GM04503 (cell line): ENCODE results near the gene CNTN2.

Source experiments
- DNase-seq: peaks from one replicate; pipeline ENCODE4 v3.0.0-alpha.2; 2012; ENCODE audit warnings: low read depth

Gene CNTN2

DNA sequence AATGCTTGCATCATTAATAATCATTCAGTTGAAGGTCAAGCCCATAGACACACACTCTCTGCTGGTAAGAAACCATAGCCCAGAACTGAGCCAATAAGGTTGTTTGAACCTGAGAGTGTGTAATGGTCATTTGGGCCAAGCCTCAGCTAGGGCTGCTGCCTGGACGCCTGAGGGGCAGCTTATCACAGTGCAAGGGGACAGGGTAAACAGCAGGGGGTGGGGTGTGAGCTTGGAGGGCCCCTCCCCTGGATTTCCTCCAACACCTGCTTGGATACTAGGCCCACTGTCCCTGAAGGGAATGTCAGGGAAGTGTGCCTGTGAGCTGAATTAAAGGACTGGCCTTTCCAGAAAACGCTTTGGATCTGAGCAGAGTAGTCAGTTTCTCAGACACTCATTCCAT, 24.6 kb upstream of the CNTN2 start:
- no peak for DNase-seq

- DNase-seq: no peak
These were observed 22.5 kb upstream of the CNTN2 start for GRCh38 chr1:205020466-205020865.

DNA sequence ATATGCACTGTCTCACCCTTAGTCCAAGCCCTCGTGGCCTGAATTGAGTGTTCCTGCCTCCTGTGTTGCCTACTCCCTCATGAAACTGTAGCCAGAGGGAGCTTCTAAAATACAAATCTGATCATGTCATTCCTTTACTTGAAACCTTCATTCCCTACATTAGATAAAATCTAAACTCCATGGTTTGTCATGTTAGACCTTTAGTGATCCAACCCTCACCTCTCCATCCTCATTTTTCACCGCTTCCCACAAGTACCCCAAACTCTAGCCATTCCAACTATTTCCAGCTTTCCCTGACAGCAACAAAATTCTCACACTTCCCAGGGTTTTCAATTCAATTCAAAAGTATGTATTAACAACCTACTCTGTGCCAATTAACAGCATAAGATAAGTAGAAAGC, 18.3 kb upstream of the CNTN2 start:
- no peak for DNase-seq

DNA sequence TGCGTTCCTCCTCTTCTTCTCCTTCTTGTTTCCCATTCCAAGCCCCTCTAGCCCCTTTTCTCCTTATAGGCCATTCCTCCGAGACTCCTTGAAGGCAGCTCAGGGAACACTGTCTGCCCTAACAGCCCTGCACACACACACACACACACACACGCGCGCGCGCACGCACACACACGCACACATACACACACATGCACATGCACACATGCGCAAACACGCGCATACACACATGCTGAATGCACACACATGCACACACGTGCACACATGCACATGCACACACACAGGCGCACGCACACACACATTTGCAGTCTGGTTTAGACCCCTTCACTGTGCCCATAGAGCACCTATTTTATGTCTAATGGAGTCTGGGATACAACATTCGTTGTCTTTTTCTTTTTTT, 17.8 kb upstream of the CNTN2 start:
- no peak for DNase-seq

DNA sequence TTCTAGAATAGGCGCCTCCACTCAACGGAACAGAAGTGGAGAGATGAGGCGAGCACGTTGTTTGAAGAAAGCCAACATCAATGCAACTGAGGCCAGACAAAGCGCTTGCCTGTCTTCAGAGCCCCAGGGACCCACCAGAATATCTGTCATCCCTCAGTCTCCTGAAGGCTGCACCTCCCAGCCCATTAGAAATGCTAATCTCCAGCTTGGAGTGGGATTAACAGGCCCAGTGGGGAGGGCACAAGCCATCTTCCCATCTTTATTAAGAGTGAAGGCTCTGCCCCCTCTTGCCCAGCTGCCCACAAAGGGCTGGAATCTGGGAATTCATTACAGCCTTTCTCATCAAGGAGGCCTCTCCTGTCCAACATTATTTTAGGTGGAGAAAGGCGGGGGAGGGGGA, 16.8 kb upstream of the CNTN2 start:
- no peak for DNase-seq

- DNase-seq: no peak
These were observed 14.6 kb upstream of the CNTN2 start for GRCh38 chr1:205028390-205028789.

DNA sequence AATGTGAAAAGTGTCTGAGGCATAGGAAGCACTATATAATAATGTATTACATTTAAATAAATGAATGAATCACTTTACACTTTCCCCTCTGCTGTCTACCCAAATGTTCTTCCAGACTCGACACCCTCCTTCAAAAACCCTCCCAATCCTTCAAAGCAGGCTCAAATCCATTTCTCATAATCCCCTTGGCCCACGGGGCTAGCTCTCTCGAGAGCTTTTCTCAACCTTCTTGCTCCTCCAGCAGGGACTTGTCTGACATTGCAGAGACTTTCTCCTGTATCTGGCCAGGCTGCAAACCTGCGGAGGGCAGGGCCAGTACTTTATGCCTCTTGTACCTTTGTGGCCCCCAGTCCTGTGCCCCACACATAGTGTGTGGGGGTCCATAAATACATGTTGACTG, 14.1 kb upstream of the CNTN2 start:
- DNase-seq: no peak

- DNase-seq: no peak
These were observed 12.8 kb upstream of the CNTN2 start for GRCh38 chr1:205030241-205030640.

DNA sequence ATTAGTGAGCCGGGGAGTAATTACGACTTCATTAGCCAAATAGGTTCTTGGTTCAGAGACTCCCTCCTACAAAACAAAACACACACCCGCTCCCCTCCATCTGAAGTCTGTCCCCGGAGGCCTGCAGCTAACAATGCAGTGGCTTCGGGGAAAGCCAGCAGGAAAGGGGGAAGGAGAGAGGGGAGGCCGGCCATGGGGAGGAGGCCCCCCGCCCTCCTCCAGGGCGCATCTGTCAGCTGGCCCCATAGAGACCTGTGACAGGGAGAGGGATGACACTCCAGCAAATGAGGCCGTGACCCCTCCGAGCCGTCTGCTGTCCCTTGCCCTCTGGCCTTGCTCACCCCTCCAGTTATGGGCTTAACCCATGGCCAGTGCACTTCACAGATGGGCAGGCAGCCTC, 12.1 kb upstream of the CNTN2 start:
- DNase-seq: no peak

DNA sequence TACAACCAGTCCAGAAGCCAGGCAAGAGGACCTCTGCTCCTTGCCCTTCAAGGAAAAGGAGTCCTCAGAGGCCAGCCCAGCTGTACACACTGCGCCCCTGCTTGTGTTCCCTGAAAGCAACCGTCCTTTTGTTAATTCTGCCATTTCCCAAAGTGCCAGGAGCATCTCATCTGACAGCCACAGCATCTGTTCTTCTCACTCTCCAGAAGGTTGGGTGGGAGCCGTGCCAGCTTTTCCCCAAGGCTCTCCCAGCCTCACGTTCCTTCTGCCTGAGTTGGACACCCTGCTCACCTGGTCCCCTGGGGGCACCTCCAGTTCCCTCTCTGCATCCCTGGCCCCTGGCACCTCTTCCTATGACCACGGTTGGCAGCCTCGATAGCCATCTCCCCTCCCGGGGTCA, 10.5 kb upstream of the CNTN2 start:
- no peak for DNase-seq

- DNase-seq: no peak
These were observed 5.5 kb upstream of the CNTN2 start for GRCh38 chr1:205037539-205037938.

DNA sequence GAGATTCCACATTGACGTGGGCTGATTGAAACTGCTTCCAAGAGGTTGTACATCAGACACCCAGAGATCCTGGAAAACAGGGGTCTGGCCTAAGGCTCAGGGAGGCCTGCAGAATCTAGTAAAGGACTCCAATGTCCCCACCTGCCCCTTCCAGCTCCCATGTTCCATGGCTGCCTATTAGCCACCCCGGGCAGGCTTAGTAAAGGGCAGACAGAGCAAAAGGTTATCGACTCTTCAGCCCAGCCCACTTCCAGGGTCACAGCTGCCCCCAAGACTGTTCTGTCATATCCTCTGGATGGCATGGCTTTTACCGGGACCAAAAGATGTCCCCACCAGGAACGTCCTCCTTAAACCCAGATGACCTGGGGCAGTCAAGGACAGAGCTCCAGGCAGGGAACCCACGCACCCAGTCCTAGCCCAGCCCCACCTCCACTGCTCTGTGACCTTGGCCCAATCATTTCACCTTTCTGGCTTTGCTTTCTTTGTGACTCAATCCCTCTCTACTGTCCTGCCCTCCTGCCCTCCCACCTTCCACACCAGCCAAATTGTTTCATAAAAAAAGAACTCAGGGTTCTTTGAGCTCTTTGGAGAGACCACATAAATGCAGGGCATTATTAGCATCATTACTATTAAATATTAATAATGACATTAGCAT, 4.8 kb upstream of the CNTN2 start:
- no peak for DNase-seq

GRCh38 chr1:205041001-205041715, 1.9 kb upstream of the CNTN2 start:
- DNase-seq: no peak

- no peak for DNase-seq
These were observed 758 bp upstream of the CNTN2 start for GRCh38 chr1:205041998-205042910.

- DNase-seq: no peak
These were observed 854 bp downstream of the CNTN2 start for GRCh38 chr1:205043866-205044265.

DNA sequence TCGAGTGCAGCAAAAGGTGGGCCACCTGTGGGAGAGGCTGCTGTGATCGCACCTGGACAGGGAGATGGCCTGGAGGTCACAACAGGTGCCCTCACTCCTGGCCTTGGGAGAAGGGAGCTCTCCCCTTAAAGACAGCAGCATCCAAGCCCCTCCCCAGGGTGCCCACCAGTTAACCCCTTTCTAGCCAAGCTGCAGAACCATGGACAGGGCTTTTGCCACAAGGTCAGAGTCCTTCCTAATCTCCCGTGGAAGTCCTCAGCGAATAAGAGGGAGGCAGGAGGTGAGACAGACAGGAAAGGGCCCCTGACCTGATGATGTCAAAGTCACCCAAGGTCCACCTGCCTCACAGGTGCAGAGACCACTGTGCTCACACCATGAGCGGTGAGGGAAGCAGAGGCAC, 1.7 kb downstream of the CNTN2 start:
- DNase-seq: no peak

GRCh38 chr1:205045146-205045545, 2.1 kb downstream of the CNTN2 start:
- DNase-seq: no peak

GRCh38 chr1:205046870-205047269, 3.9 kb downstream of the CNTN2 start:
- no peak for DNase-seq

- no peak for DNase-seq
These were observed 4.8 kb downstream of the CNTN2 start for GRCh38 chr1:205047764-205048231.

- DNase-seq: no peak
These were observed 5.4 kb downstream of the CNTN2 start for GRCh38 chr1:205048382-205048781.

- DNase-seq: no peak
These were observed 6.5 kb downstream of the CNTN2 start for GRCh38 chr1:205049479-205049878.

- DNase-seq: no peak
These were observed 9.7 kb downstream of the CNTN2 start for GRCh38 chr1:205052690-205053089.

DNA sequence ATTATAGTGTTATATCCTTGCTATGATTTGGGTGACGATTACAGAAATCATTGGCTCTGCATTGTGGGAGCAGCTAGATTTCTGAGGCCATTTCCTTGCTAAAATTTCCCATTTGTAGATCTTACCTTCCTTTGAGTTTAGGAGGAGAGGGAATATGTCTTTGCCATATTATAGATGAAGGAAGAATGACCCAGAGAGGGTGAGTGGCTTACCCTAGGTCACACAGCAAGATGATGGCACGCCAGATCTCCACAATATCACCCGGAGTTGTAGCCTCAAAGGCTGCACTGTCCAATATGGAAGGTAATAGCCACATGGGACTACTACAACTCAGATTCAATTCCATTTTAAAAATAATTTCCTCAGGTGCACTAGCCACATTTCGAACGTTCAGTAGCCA, 10.3 kb downstream of the CNTN2 start:
- DNase-seq: no peak
